Measurements from ENCODE around the gene PRKG1. TPM values are rescaled to one million over a fixed set of nuclear protein-coding genes. Genes with fewer than 3 reads are reported as not detected.
"Not testable (repeated sequence)": the region's sequence is repeated elsewhere in the genome, so short reads cannot be mapped to it uniquely, and the experiment has no call there.

PRKG1 gene
- total RNA-seq, 2 donors from 2014 or later: 94.5 to 96.0 TPM

- intact Hi-C loops (cut with DNase I): no loop called here
- no peak for DNase-seq (ENCODE audit: low spot score)
Observed at GRCh38 chr10:51241461-51241860, 167.2 kb downstream of the PRKG1 start.

DNA sequence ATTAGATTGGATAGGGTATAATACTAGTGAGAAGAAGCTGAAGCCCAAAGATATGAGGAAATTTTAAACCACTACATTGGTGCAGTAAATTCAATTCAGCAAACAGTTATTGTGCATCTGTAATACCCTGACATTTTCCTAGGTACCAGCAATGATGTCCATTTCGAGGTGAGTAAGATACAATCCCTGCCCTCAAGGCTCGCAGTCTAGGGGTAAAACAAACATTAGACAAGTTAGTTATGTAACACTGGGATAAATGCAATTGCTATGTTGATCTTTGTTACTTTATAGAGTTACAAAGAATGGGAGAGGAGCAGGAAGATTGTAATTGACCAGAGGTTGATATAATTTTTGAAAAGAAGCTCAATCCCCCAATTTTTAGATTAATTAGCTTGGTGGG is 168.1 kb downstream of the PRKG1 start:
- intact Hi-C loops (cut with DNase I): no loop called here

DNA sequence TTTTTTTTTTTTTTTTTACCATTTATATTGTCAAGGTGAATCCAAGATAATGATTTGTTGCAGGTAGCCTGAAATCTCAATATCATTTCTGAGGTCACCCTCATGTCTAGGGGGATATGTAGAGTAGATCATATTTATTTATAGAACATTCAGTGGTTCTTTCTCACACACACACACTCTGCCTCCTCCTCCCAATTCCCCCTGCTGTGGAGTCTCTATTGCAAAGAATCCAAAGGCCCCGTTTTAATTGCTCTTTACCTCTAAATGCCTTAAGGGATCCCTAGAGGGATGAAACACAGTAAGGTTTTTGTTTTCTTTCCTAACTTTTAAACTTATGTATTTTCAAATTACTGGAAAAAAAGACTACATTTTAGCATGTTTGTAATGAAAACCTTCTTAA is 170.0 kb downstream of the PRKG1 start:
- intact Hi-C loops (cut with DNase I): no loop called here
- DNase-seq (ENCODE audit: low spot score): no peak

More for the DNA sequence above, 168.1 kb downstream of the PRKG1 start:
- DNase-seq (ENCODE audit: low spot score): no peak

- intact Hi-C loops (cut with DNase I): no loop called here
- no peak for DNase-seq (ENCODE audit: low spot score)
Observed at GRCh38 chr10:51244748-51245490, 170.6 kb downstream of the PRKG1 start.

- intact Hi-C loops (cut with DNase I): no loop called here
- DNase-seq (ENCODE audit: low spot score): no peak
Observed at GRCh38 chr10:51246156-51246555, 171.9 kb downstream of the PRKG1 start.

DNA sequence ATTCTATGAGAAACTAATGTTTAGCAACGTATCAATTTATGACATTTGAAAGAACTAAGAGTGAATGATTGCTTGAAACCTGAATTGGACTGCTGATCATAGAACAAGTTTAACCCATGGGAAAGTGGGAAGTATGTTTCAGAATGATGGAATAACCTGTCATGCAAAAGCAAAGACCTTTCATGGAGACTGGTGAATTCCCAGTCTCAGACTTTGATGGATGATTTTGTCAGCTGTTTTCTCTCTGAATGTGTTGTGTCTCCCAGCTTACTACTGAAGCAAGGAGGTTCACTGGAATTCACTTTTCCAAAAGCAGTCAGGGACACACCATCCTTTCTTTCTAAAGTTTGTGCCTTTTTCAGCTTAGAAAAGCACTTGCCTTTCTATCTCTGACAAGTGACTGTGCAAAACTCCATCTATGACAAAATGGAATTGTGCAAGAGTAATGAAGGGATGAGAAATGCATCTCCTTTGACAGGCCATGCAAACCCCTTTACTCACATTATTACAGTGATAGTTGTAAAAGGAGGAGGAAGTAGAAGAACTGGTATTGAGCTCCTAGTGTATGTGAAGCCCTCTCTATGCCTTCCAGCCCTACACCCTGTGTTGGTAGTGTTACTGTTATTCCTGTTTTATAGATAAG is 176.1 kb downstream of the PRKG1 start:
- intact Hi-C loops (cut with DNase I): no loop called here
- DNase-seq (ENCODE audit: low spot score): no peak

- intact Hi-C loops (cut with DNase I): no loop called here
- DNase-seq (ENCODE audit: low spot score): no peak
Observed at GRCh38 chr10:51251110-51251509, 176.8 kb downstream of the PRKG1 start.

DNA sequence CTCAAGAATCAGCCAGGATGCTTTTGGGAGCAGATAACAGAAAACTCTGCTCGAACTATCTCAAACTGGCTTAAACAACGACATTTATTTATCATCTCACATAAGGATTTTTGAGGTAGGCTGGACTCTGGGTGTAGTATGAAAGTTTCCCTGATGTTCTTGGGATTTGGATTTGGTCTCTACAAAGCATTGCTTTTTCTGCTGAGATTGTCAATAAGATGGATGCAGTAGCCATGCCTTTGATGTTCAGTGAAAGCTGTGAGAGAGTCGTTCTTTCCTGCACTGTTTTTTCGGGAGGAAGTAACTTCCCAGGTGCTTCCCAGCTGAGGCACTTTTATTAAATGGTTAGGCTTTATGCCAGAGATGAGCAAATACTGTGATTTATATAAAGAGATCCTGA is 181.1 kb downstream of the PRKG1 start:
- intact Hi-C loops (cut with DNase I): no loop called here

DNA sequence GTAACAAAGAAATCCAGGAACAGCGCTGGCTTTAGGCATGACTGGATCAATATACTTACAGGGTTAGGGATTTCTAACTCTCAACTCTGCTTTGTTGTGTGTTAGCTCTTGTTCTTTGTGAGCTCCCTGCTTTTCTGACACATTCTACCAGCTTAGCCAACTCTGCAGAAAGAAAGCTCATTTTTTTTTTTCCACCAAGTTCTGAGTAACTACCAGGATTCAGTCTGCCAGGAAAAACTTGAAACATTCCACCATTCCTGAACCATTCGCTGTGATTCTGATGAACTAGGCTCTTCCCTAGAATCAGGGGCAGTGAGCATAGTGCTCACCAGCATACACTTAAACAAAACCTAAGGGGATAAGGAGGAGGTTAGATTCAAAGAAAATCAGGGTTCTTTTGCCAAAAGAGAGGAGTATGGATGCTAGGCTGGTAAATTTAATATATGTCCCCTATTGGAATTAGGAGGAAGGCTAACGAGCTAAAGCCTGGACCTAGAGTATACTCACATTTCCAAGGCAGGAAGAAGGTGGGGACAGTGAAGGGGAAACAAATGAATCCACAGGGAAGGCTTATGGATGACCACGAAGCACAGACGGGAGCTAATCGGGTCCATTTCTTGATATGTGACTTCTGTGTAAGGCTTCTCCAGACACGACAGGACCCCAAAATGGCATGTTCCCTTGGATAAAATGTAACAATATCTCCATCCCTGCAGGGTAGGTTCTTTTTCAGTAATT is 183.4 kb downstream of the PRKG1 start:
- intact Hi-C loops (cut with DNase I): no loop called here
- DNase-seq (ENCODE audit: low spot score): no peak

More for the DNA sequence above, 181.1 kb downstream of the PRKG1 start:
- DNase-seq (ENCODE audit: low spot score): no peak

- intact Hi-C loops (cut with DNase I): no loop called here
- DNase-seq (ENCODE audit: low spot score): no peak
Observed at GRCh38 chr10:51260376-51260775, 186.1 kb downstream of the PRKG1 start.

GRCh38 chr10:51266496-51266895 is 192.2 kb downstream of the PRKG1 start:
- DNase-seq (ENCODE audit: low spot score): no peak
- intact Hi-C loops (cut with DNase I): no loop called here

DNA sequence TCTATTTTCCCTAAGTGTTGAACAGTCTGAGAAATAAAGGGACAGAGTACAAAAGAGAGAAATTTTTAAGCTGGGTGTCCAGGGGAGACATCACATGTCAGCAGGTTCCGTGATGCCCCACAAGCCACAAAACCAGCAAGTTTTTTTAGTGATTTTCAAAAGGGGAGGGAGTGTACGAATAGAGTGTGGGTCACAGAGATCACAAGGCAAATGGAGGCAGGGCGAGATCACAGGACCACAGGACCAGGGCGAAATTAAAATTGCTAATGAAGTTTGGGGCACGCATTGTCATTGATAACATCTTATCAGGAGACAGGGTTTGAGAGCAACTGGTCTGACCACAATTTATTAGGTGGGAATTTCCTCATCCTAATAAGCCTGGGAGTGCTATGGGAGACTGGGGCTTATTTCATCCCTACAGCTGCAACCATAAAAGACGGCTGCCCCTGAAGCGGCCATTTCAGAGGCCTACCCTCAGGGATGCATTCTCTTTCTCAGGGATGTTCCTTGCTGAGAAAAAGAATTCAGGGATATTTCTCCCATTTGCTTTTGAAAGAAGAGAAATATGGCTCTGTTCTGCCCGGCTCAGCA is 193.8 kb downstream of the PRKG1 start:
- intact Hi-C loops (cut with DNase I); DNase-seq (ENCODE audit: low spot score): not testable (repeated sequence)

GRCh38 chr10:51269821-51270220 is 195.5 kb downstream of the PRKG1 start:
- no peak for DNase-seq (ENCODE audit: low spot score)
- intact Hi-C loops (cut with DNase I): no loop called here

GRCh38 chr10:51270936-51271530 is 196.7 kb downstream of the PRKG1 start:
- intact Hi-C loops (cut with DNase I): no loop called here
- DNase-seq (ENCODE audit: low spot score): no peak

GRCh38 chr10:51272099-51272498 is 197.8 kb downstream of the PRKG1 start:
- DNase-seq (ENCODE audit: low spot score); intact Hi-C loops (cut with DNase I): not testable (repeated sequence)

GRCh38 chr10:51272555-51272954 is 198.3 kb downstream of the PRKG1 start:
- no peak for DNase-seq (ENCODE audit: low spot score)
- intact Hi-C loops (cut with DNase I): no loop called here

DNA sequence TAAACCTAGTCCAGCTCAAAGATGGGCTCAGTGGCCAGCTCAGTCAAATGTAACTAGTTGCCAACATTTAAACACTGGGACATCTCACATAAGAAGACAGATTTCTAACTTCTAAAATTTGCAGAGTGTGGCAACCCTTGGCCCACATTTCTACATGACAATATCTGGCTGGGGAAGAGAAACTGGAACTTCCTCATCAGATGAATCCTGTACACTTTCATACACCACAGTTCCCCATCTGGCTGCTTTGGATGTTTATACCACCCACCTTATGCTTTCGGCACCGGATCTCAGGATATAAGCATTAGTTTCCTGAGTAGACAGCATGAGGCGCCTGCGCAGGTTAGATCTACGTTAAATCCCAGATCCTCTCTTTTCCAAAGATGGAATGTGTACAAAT is 199.3 kb downstream of the PRKG1 start:
- no peak for DNase-seq (ENCODE audit: low spot score)
- intact Hi-C loops (cut with DNase I): no loop called here

GRCh38 chr10:51276097-51276496 is 201.8 kb downstream of the PRKG1 start:
- intact Hi-C loops (cut with DNase I); DNase-seq (ENCODE audit: low spot score): not testable (repeated sequence)

- DNase-seq (ENCODE audit: low spot score): not testable (repeated sequence)
Observed at GRCh38 chr10:51281387-51281786, 207.1 kb downstream of the PRKG1 start.

GRCh38 chr10:51285601-51286000 is 211.3 kb downstream of the PRKG1 start:
- intact Hi-C loops (cut with DNase I): no loop called here
- no peak for DNase-seq (ENCODE audit: low spot score)

More at GRCh38 chr10:51281387-51281786, 207.1 kb downstream of the PRKG1 start:
- intact Hi-C loops (cut with DNase I): not testable (repeated sequence)

Data from posterior vena cava (tissue), 2 donors.